ENCODE results near the gene PTH2R.
"Not testable (repeated sequence)": the region's sequence is repeated elsewhere in the genome, so short reads cannot be mapped to it uniquely, and the experiment has no call there.

The PTH2R gene

GRCh38 chr2:208370881-208371633, 35.5 kb upstream of the PTH2R start:
- no peaks in the 10 kb centered on the region for H3K27me3 ChIP-seq (ENCODE audit: control insufficient read depth, insufficient read depth, low read length)
- H3K4me3 ChIP-seq (ENCODE audit: low read depth, low read length), result no peak overlapping the region
- no peaks in the 10 kb centered on the region for H3K9me3 ChIP-seq (ENCODE audit: control insufficient read depth, insufficient read depth, low read length)
- peaks cover 10% of the 10 kb centered on the region for H3K4me1 ChIP-seq (ENCODE audit: control insufficient read depth, insufficient read depth, low read length)
- H3K36me3 ChIP-seq (ENCODE audit: control insufficient read depth, insufficient read depth, low read length), result no peaks in the 10 kb centered on the region
- H3K9ac ChIP-seq (ENCODE audit: low read depth, low read length), result no peak overlapping the region

GRCh38 chr2:208371634-208371935, 35.0 kb upstream of the PTH2R start:
- H3K4me1 ChIP-seq (ENCODE audit: control insufficient read depth, insufficient read depth, low read length), result peaks cover 15% of the 10 kb centered on the region
- H3K4me3 ChIP-seq (ENCODE audit: low read depth, low read length), result no peak overlapping the region
- no peak overlapping the region for H3K9ac ChIP-seq (ENCODE audit: low read depth, low read length)
- H3K36me3 ChIP-seq (ENCODE audit: control insufficient read depth, insufficient read depth, low read length), result no peaks in the 10 kb centered on the region
- no peaks in the 10 kb centered on the region for H3K27me3 ChIP-seq (ENCODE audit: control insufficient read depth, insufficient read depth, low read length)
- H3K9me3 ChIP-seq (ENCODE audit: control insufficient read depth, insufficient read depth, low read length), result no peaks in the 10 kb centered on the region

- Histone ChIP-seq H3K4me1 (ENCODE audit: control insufficient read depth, insufficient read depth, low read length) (peaks cover 15% of the 10 kb centered on the region), H3K4me3 (ENCODE audit: low read depth, low read length) (no peak overlapping the region), H3K36me3 (ENCODE audit: control insufficient read depth, insufficient read depth, low read length) (no peaks in the 10 kb centered on the region), H3K9ac (ENCODE audit: low read depth, low read length) (no peak overlapping the region), H3K9me3 (ENCODE audit: control insufficient read depth, insufficient read depth, low read length) (no peaks in the 10 kb centered on the region), H3K27me3 (ENCODE audit: control insufficient read depth, insufficient read depth, low read length) (no peaks in the 10 kb centered on the region)
Observed at GRCh38 chr2:208373460-208374089, 33.0 kb upstream of the PTH2R start.

GRCh38 chr2:208375491-208376068, 31.0 kb upstream of the PTH2R start:
- Histone ChIP-seq H3K9ac (ENCODE audit: low read depth, low read length) (no peak overlapping the region), H3K27me3 (ENCODE audit: control insufficient read depth, insufficient read depth, low read length) (no peaks in the 10 kb centered on the region), H3K36me3 (ENCODE audit: control insufficient read depth, insufficient read depth, low read length) (no peaks in the 10 kb centered on the region), H3K9me3 (ENCODE audit: control insufficient read depth, insufficient read depth, low read length) (no peaks in the 10 kb centered on the region), H3K4me3 (ENCODE audit: low read depth, low read length) (no peak overlapping the region), H3K4me1 (ENCODE audit: control insufficient read depth, insufficient read depth, low read length) (peaks cover 15% of the 10 kb centered on the region)

- H3K9me3 ChIP-seq (ENCODE audit: control insufficient read depth, insufficient read depth, low read length); H3K36me3 ChIP-seq (ENCODE audit: control insufficient read depth, insufficient read depth, low read length); H3K4me3 ChIP-seq (ENCODE audit: low read depth, low read length); H3K27me3 ChIP-seq (ENCODE audit: control insufficient read depth, insufficient read depth, low read length); H3K9ac ChIP-seq (ENCODE audit: low read depth, low read length): not testable (repeated sequence)
- peaks cover 15% of the 10 kb centered on the region for H3K4me1 ChIP-seq (ENCODE audit: control insufficient read depth, insufficient read depth, low read length)
Observed at GRCh38 chr2:208377344-208377860, 29.2 kb upstream of the PTH2R start.

- no peaks in the 10 kb centered on the region for H3K9me3 ChIP-seq (ENCODE audit: control insufficient read depth, insufficient read depth, low read length)
- no peak overlapping the region for H3K9ac ChIP-seq (ENCODE audit: low read depth, low read length)
- no peak overlapping the region for H3K4me3 ChIP-seq (ENCODE audit: low read depth, low read length)
- peaks cover 15% of the 10 kb centered on the region for H3K4me1 ChIP-seq (ENCODE audit: control insufficient read depth, insufficient read depth, low read length)
- no peaks in the 10 kb centered on the region for H3K36me3 ChIP-seq (ENCODE audit: control insufficient read depth, insufficient read depth, low read length)
- H3K27me3 ChIP-seq (ENCODE audit: control insufficient read depth, insufficient read depth, low read length), result peaks cover 2% of the 10 kb centered on the region
Observed at GRCh38 chr2:208379192-208379591, 27.4 kb upstream of the PTH2R start.

- Histone ChIP-seq H3K9ac (ENCODE audit: low read depth, low read length) (no peak overlapping the region), H3K4me3 (ENCODE audit: low read depth, low read length) (no peak overlapping the region), H3K36me3 (ENCODE audit: control insufficient read depth, insufficient read depth, low read length) (no peaks in the 10 kb centered on the region), H3K27me3 (ENCODE audit: control insufficient read depth, insufficient read depth, low read length) (peaks cover 2% of the 10 kb centered on the region), H3K9me3 (ENCODE audit: control insufficient read depth, insufficient read depth, low read length) (no peaks in the 10 kb centered on the region), H3K4me1 (ENCODE audit: control insufficient read depth, insufficient read depth, low read length) (no peaks in the 10 kb centered on the region)
Observed at GRCh38 chr2:208384637-208385036, 22.0 kb upstream of the PTH2R start.

GRCh38 chr2:208386541-208386940, 20.1 kb upstream of the PTH2R start:
- H3K9ac ChIP-seq (ENCODE audit: low read depth, low read length), result no peak overlapping the region
- H3K4me3 ChIP-seq (ENCODE audit: low read depth, low read length), result no peak overlapping the region
- no peaks in the 10 kb centered on the region for H3K27me3 ChIP-seq (ENCODE audit: control insufficient read depth, insufficient read depth, low read length)
- H3K9me3 ChIP-seq (ENCODE audit: control insufficient read depth, insufficient read depth, low read length), result no peaks in the 10 kb centered on the region
- H3K36me3 ChIP-seq (ENCODE audit: control insufficient read depth, insufficient read depth, low read length), result no peaks in the 10 kb centered on the region
- no peaks in the 10 kb centered on the region for H3K4me1 ChIP-seq (ENCODE audit: control insufficient read depth, insufficient read depth, low read length)

GRCh38 chr2:208389940-208390339, 16.7 kb upstream of the PTH2R start:
- Histone ChIP-seq H3K27me3 (ENCODE audit: control insufficient read depth, insufficient read depth, low read length) (no peaks in the 10 kb centered on the region), H3K36me3 (ENCODE audit: control insufficient read depth, insufficient read depth, low read length) (no peaks in the 10 kb centered on the region), H3K4me1 (ENCODE audit: control insufficient read depth, insufficient read depth, low read length) (no peaks in the 10 kb centered on the region), H3K4me3 (ENCODE audit: low read depth, low read length) (no peak overlapping the region), H3K9ac (ENCODE audit: low read depth, low read length) (no peak overlapping the region), H3K9me3 (ENCODE audit: control insufficient read depth, insufficient read depth, low read length) (peaks cover 7% of the 10 kb centered on the region)

- Histone ChIP-seq H3K36me3 (ENCODE audit: control insufficient read depth, insufficient read depth, low read length) (no peaks in the 10 kb centered on the region), H3K4me1 (ENCODE audit: control insufficient read depth, insufficient read depth, low read length) (no peaks in the 10 kb centered on the region), H3K9ac (ENCODE audit: low read depth, low read length) (no peak overlapping the region), H3K4me3 (ENCODE audit: low read depth, low read length) (no peak overlapping the region), H3K27me3 (ENCODE audit: control insufficient read depth, insufficient read depth, low read length) (no peaks in the 10 kb centered on the region), H3K9me3 (ENCODE audit: control insufficient read depth, insufficient read depth, low read length) (peaks cover 7% of the 10 kb centered on the region)
Observed at GRCh38 chr2:208392300-208392699, 14.3 kb upstream of the PTH2R start.

GRCh38 chr2:208396796-208397195, 9.8 kb upstream of the PTH2R start:
- H3K9ac ChIP-seq (ENCODE audit: low read depth, low read length); H3K36me3 ChIP-seq (ENCODE audit: control insufficient read depth, insufficient read depth, low read length); H3K4me1 ChIP-seq (ENCODE audit: control insufficient read depth, insufficient read depth, low read length); H3K27me3 ChIP-seq (ENCODE audit: control insufficient read depth, insufficient read depth, low read length); H3K4me3 ChIP-seq (ENCODE audit: low read depth, low read length); H3K9me3 ChIP-seq (ENCODE audit: control insufficient read depth, insufficient read depth, low read length): not testable (repeated sequence)

- Histone ChIP-seq H3K9ac (ENCODE audit: low read depth, low read length) (no peak overlapping the region), H3K4me1 (ENCODE audit: control insufficient read depth, insufficient read depth, low read length) (no peaks in the 10 kb centered on the region), H3K36me3 (ENCODE audit: control insufficient read depth, insufficient read depth, low read length) (no peaks in the 10 kb centered on the region)
Observed at GRCh38 chr2:208399201-208399600, 7.4 kb upstream of the PTH2R start.

More at GRCh38 chr2:208399201-208399600, 7.4 kb upstream of the PTH2R start:
- Histone ChIP-seq H3K4me3 (ENCODE audit: low read depth, low read length) (no peak overlapping the region), H3K27me3 (ENCODE audit: control insufficient read depth, insufficient read depth, low read length) (peaks cover 6% of the 10 kb centered on the region), H3K9me3 (ENCODE audit: control insufficient read depth, insufficient read depth, low read length) (peaks cover under 1% of the 10 kb centered on the region)

Data from iPS-15b (cell line).